Right lobe of liver (tissue), 6 donors: ENCODE measurements around the gene MRPL39. TPM values are rescaled to one million over a fixed set of nuclear protein-coding genes. Genes with fewer than 3 reads are reported as not detected.

Experiments
- ATAC-seq, 4 donors: fragments of 200-7000 bp; cut with Tn5 transposase; one replicate each; pipeline ENCODE4 v1.9.1; 2020; ENCODE audit warnings: mild to moderate bottlenecking in 4 of 4, moderate library complexity in 4 of 4
- DNase-seq, 3 donors: peaks; one replicate each; pipeline ENCODE4 v3.0.0-alpha.2; 2020
- H3K27ac ChIP-seq, 3 donors: fragments of 200-600 bp; one replicate each; pipeline ENCODE4 v1.8.0; 2022
- H3K27me3 ChIP-seq, 2 donors: fragments of 200-600 bp; one replicate each; pipeline ENCODE4 v1.8.0; 2022
- H3K36me3 ChIP-seq, 4 donors: fragments of 200-600 bp; sonication (generic) in 1 of 4; one replicate each; pipeline versions ENCODE4 v1.5.1 to v1.8.0; 2017 to 2022; ENCODE audit warnings: control low read depth in 1 of 4
- H3K4me1 ChIP-seq, 4 donors: fragments of 200-600 bp; sonication (generic) in 1 of 4; one replicate each; pipeline versions ENCODE4 v1.5.1 to v1.8.0; 2017 to 2022; ENCODE audit warnings: control low read depth in 1 of 4
- H3K4me3 ChIP-seq, 3 donors: fragments of 200-600 bp; one replicate each; pipeline ENCODE4 v1.8.0; 2022
- H3K9me3 ChIP-seq, 4 donors: fragments of 200-600 bp; sonication (generic) in 1 of 4; one replicate each; pipeline versions ENCODE4 v1.5.1 to v1.8.0; 2017 to 2022; ENCODE audit warnings: control low read depth in 1 of 4
- CTCF ChIP-seq, 4 donors: fragments of 200-600 bp in 3 of 4; fragments of 450-650 bp in 1 of 4; IDR thresholded peaks; one replicate each; pipeline versions ENCODE4 v1.5.1 to v1.8.0; 2016 to 2022; ENCODE audit warnings: antibody characterized with exemption in 4 of 4, mild to moderate bottlenecking in 2 of 4
- POLR2A ChIP-seq: fragments of 450-650 bp; IDR thresholded peaks from one replicate; pipeline ENCODE4 v1.6.1; 2017; ENCODE audit warnings: antibody characterized with exemption, mild to moderate bottlenecking
- WGBS: methylation state at CpG from one replicate; pipeline ENCODE4 v1.1.6; 2018; ENCODE audit warnings: low coverage, low lambda C conversion rate; ENCODE audit not compliant: insufficient coverage; ENCODE audit errors: missing lambda C conversion rate; 5-methylcytosine and 5-hydroxymethylcytosine counted together
- intact Hi-C, 2 donors: fragments of 100-400 bp; cut with DNase I; formaldehyde crosslinking; loops; one replicate each; pipeline versions ENCODE4 v1.11.2 to v1.14.1; 2022
- total RNA-seq, 6 experiments: library from RNA; depleted of rRNA in 2 of 6; stranded (reverse); fragments of >200 nt in 2 of 6; fragmentation: NEBNext Ultra II Directional in 3 of 6; extraction: Animal tissue kit (Norgen Biotek cat#: 25700) in 3 of 6; gene quantifications; one replicate each; pipeline versions ENCODE4 v1.1.0 to v1.2.4, GENCODE V29; 2016 to 2023
- donor health status: DM: no; HTN: yes; CAD: no.
- donor health status: DM: no; HTN: no; CAD: no.
- donor health status: DM: no; HTN: no; CAD: no.
- donor health status: DM: no; HTN: yes; CAD: no.
- donor health status: DM: no; HTN: yes; CAD: no.

Gene MRPL39
- total RNA-seq, 6 experiments from 2014 or later = 18.4 to 23.8 (median 19.5) TPM

GRCh38 chr21:25561668-25562641 lies 45.3 kb downstream of the MRPL39 start:
- intact Hi-C loops = no loop called here
- peak; percentile 73 to 76 (median 74) for ATAC-seq
- TF ChIP-seq CTCF (IDR thresholded peaks at IDR 0.05) (no peak), POLR2A (no peak)
- no peaks in the 10 kb centered on the region for H3K36me3 ChIP-seq
- peak overlapping the region in 2 of 3 donors; percentile 43 to 53 for H3K27ac ChIP-seq
- H3K4me1 ChIP-seq = peaks cover 0 to 8% (median 0%) of the 10 kb centered on the region in 4 donors
- H3K27me3 ChIP-seq = no peaks in the 10 kb centered on the region
- 18% methylated on average over 33 of the region's 74 CpGs for WGBS
- peak; percentile 43 to 62 (median 55) for DNase-seq
- no peaks in the 10 kb centered on the region for H3K9me3 ChIP-seq
- peak overlapping the region; percentile 33 to 46 (median 33) for H3K4me3 ChIP-seq

GRCh38 chr21:25560891-25561290 lies 46.4 kb downstream of the MRPL39 start:
- DNase-seq = no peak
- no peaks in the 10 kb centered on the region for H3K27me3 ChIP-seq
- TF ChIP-seq POLR2A (no peak), CTCF (IDR thresholded peaks at IDR 0.05) (no peak)
- no peak overlapping the region for H3K27ac ChIP-seq
- peaks cover 0 to 8% (median 0%) of the 10 kb centered on the region in 4 donors for H3K4me1 ChIP-seq
- no peaks in the 10 kb centered on the region for H3K9me3 ChIP-seq
- WGBS = 73% methylated on average over 3 of the region's 3 CpGs
- intact Hi-C loops = no loop called here
- H3K4me3 ChIP-seq = no peak overlapping the region
- no peak for ATAC-seq
- H3K36me3 ChIP-seq = no peaks in the 10 kb centered on the region

DNA sequence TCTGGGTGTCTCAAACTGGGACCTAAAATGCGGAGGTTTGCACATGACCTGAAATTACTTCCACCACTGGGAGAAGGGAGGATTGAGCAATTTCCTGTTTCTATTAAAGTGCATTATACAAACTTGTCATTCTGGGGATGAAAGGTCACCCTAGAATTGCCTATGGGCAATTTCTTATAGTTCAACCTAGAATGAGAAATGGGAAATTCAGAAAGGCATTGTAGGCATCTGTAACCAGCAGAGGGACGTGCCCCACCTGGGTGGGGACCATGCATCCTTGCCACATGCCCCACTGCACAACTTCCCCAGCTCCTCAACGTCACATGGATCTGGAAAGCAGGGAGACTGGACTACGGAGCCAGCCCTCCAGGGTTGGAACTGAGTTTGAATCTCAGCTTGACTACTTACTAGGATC lies 47.0 kb downstream of the MRPL39 start:
- no peak overlapping the region for H3K27ac ChIP-seq
- ATAC-seq (peak; percentile 24 to 35 (median 30)), DNase-seq (peak in 1 of 3 donors; percentile 42)
- H3K4me3 ChIP-seq = no peak overlapping the region
- no peaks in the 10 kb centered on the region for H3K27me3 ChIP-seq
- H3K9me3 ChIP-seq = no peaks in the 10 kb centered on the region
- TF ChIP-seq POLR2A = no peak
- H3K4me1 ChIP-seq = peaks cover 0 to 8% (median 0%) of the 10 kb centered on the region in 4 donors
- WGBS = 71% methylated on average over 4 of the region's 4 CpGs
- H3K36me3 ChIP-seq = no peaks in the 10 kb centered on the region
- intact Hi-C loops = no loop called here

- no peak overlapping the region for H3K4me3 ChIP-seq
- intact Hi-C loops = no loop called here
- no peaks in the 10 kb centered on the region for H3K9me3 ChIP-seq
- TF ChIP-seq POLR2A (no peak), CTCF (IDR thresholded peaks at IDR 0.05) (no peak)
- H3K36me3 ChIP-seq = no peaks in the 10 kb centered on the region
- H3K27me3 ChIP-seq = no peaks in the 10 kb centered on the region
- WGBS = 57% methylated on average over 1 of the region's 1 CpG
- ATAC-seq (no peak), DNase-seq (no peak)
- peaks cover 0 to 8% (median 0%) of the 10 kb centered on the region in 4 donors for H3K4me1 ChIP-seq
- H3K27ac ChIP-seq = no peak overlapping the region
These were observed 47.5 kb downstream of the MRPL39 start for GRCh38 chr21:25559746-25560145.

DNA sequence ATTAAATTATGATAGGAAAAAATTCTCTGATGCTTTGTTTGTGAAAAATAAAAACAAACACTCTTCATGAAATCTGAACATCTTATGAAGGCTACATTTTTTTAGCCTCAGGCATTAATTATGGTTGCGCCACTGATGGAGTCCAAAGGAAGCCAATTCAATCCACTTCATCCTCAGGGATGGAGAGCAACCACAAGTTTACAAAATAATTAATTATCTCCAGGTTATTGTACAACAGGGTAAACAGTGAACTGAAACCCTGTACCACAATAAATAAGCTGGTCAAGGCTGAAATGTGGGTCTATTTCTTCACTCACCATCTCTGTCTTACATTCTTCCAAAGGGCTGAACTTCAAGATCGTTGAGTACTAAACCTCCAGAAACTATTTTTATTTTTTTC lies 49.2 kb downstream of the MRPL39 start:
- TF ChIP-seq POLR2A (no peak), CTCF (IDR thresholded peaks at IDR 0.05) (no peak)
- 83% methylated on average over 2 of the region's 2 CpGs for WGBS
- intact Hi-C loops = no loop called here

More for the DNA sequence above, 49.2 kb downstream of the MRPL39 start:
- Histone ChIP-seq H3K4me3 (no peak overlapping the region), H3K27me3 (no peaks in the 10 kb centered on the region), H3K9me3 (no peaks in the 10 kb centered on the region), H3K4me1 (peaks cover 0 to 8% (median 0%) of the 10 kb centered on the region in 4 donors), H3K36me3 (no peaks in the 10 kb centered on the region), H3K27ac (no peak overlapping the region)
- DNase-seq (no peak), ATAC-seq (no peak)
